ENCODE measurements around the gene EIF4A3.
"Not testable (repeated sequence)": the region's sequence is repeated elsewhere in the genome, so short reads cannot be mapped to it uniquely, and the experiment has no call there.

EIF4A3 gene

GRCh38 chr17:80099291-80100034 is 47.5 kb downstream of the EIF4A3 start:
- DNase-seq (ENCODE audit: low read depth) = no peak

GRCh38 chr17:80097844-80098691 is 48.9 kb downstream of the EIF4A3 start:
- DNase-seq (ENCODE audit: low read depth) = no peak

- DNase-seq (ENCODE audit: low read depth) = no peak
Measured at GRCh38 chr17:80097127-80097621, 49.8 kb downstream of the EIF4A3 start.

- no peak for DNase-seq (ENCODE audit: low read depth)
Measured at GRCh38 chr17:80096561-80097021, 50.3 kb downstream of the EIF4A3 start.

GRCh38 chr17:80095844-80096475 is 51.0 kb downstream of the EIF4A3 start:
- no peak for DNase-seq (ENCODE audit: low read depth)

GRCh38 chr17:80095038-80095843 is 51.7 kb downstream of the EIF4A3 start:
- no peak for DNase-seq (ENCODE audit: low read depth)

- no peak for DNase-seq (ENCODE audit: low read depth)
Measured at GRCh38 chr17:80092959-80093358, 54.0 kb downstream of the EIF4A3 start.

GRCh38 chr17:80091376-80091775 is 55.6 kb downstream of the EIF4A3 start:
- DNase-seq (ENCODE audit: low read depth) = no peak

- DNase-seq (ENCODE audit: low read depth) = not testable (repeated sequence)
Measured at GRCh38 chr17:80090164-80090563, 56.8 kb downstream of the EIF4A3 start.

GRCh38 chr17:80089762-80090161 is 57.2 kb downstream of the EIF4A3 start:
- DNase-seq (ENCODE audit: low read depth) = no peak

- no peak for DNase-seq (ENCODE audit: low read depth)
Measured at GRCh38 chr17:80087346-80088265, 59.3 kb downstream of the EIF4A3 start.

GRCh38 chr17:80086616-80087015 is 60.3 kb downstream of the EIF4A3 start:
- no peak for DNase-seq (ENCODE audit: low read depth)

- no peak for DNase-seq (ENCODE audit: low read depth)
Measured at GRCh38 chr17:80086081-80086480, 60.8 kb downstream of the EIF4A3 start.

- no peak for DNase-seq (ENCODE audit: low read depth)
Measured at GRCh38 chr17:80084773-80085172, 62.2 kb downstream of the EIF4A3 start.

Measured in stimulated activated CD8-positive, alpha-beta memory T cell treated with anti-CD3 and anti-CD28 coated beads, Interleukin-7, amount 100 ng/mL, for 24 hours (primary cell).